Smooth muscle cell (in vitro differentiated cells): ENCODE data around the gene C1orf174. TPM values are rescaled to one million over a fixed set of nuclear protein-coding genes. Genes with fewer than 3 reads are reported as not detected.

Experiments used
- DNase-seq: peaks from one replicate; lab custom pipeline; 2025; ENCODE audit not compliant: unreplicated experiment; lab: John Stamatoyannopoulos, UW
- H2AFZ ChIP-seq: fragments of 200-600 bp; sonication (generic); 2 replicates; pipeline ENCODE4 v1.6.0; 2016; ENCODE audit warnings: antibody characterized with exemption, low read depth, mild to moderate bottlenecking
- H3F3A ChIP-seq: fragments of 200-600 bp; sonication (generic); 2 replicates; pipeline ENCODE4 v1.6.0; 2017; ENCODE audit warnings: antibody characterized with exemption, low read depth
- H3K27ac ChIP-seq: fragments of 200-600 bp; sonication (generic); 2 replicates; pipeline ENCODE4 v1.5.1; 2016; ENCODE audit warnings: low read depth, mild to moderate bottlenecking
- H3K27me3 ChIP-seq: fragments of 200-600 bp; sonication (generic); 2 replicates; pipeline ENCODE4 v1.6.1; 2016; ENCODE audit warnings: low read depth, mild to moderate bottlenecking
- H3K36me3 ChIP-seq: fragments of 200-600 bp; sonication (generic); 2 replicates; pipeline ENCODE4 v1.5.1; 2016; ENCODE audit warnings: low read depth
- H3K4me1 ChIP-seq: fragments of 200-600 bp; sonication (generic); 2 replicates; pipeline ENCODE4 v1.5.1; 2016; ENCODE audit warnings: low read depth
- H3K4me2 ChIP-seq: fragments of 200-600 bp; sonication (generic); 2 replicates; pipeline ENCODE4 v1.6.0; 2016; ENCODE audit warnings: mild to moderate bottlenecking
- H3K4me3 ChIP-seq: fragments of 200-600 bp; sonication (generic); 2 replicates; pipeline ENCODE4 v1.5.1; 2016; ENCODE audit warnings: mild to moderate bottlenecking
- H3K79me2 ChIP-seq: fragments of 200-600 bp; sonication (generic); 2 replicates; pipeline ENCODE4 v1.6.0; 2016; ENCODE audit warnings: low read depth, mild to moderate bottlenecking
- H3K9ac ChIP-seq: fragments of 200-600 bp; sonication (generic); 2 replicates; pipeline ENCODE4 v1.6.0; 2016; ENCODE audit warnings: low read depth
- H3K9me3 ChIP-seq: fragments of 200-600 bp; sonication (generic); replicated peaks from 2 replicates; pipeline ENCODE4 v1.5.1; 2016; ENCODE audit warnings: low read depth
- H4K20me1 ChIP-seq: fragments of 200-600 bp; sonication (generic); 2 replicates; pipeline ENCODE4 v1.6.0; 2016; ENCODE audit warnings: low read depth
- WGBS: methylation state at CpG from one replicate; pipeline ENCODE4 v1.1.7; 2016; ENCODE audit warnings: low lambda C conversion rate; 5-methylcytosine and 5-hydroxymethylcytosine counted together
- polyA plus RNA-seq: library from polyadenylated mRNA; unstranded; fragments of >200 nt; fragmentation: Nextera tagmentation; extraction: Ambion mirVana; gene quantifications from 2 replicates; pipeline ENCODE4 v1.2.1, GENCODE V29; 2016
- total RNA-seq: library from RNA; depleted of rRNA; stranded (reverse); fragments of >200 nt; gene quantifications from 2 replicates; pipeline ENCODE4 v1.2.3, GENCODE V29; 2014
- TF ChIP-seq, protein P1 (sequence below): fragments of 200-600 bp; sonication (generic); IDR thresholded peaks from 2 replicates; pipeline ENCODE4 v1.5.1; 2017; ENCODE audit warnings: borderline replicate concordance, mild to moderate bottlenecking, antibody characterized with exemption; ENCODE audit not compliant: insufficient read depth, poor library complexity, severe bottlenecking

Gene C1orf174
- total and polyA plus RNA-seq, 2 experiments from 2014 or later: 26.0 to 32.5 TPM

DNA sequence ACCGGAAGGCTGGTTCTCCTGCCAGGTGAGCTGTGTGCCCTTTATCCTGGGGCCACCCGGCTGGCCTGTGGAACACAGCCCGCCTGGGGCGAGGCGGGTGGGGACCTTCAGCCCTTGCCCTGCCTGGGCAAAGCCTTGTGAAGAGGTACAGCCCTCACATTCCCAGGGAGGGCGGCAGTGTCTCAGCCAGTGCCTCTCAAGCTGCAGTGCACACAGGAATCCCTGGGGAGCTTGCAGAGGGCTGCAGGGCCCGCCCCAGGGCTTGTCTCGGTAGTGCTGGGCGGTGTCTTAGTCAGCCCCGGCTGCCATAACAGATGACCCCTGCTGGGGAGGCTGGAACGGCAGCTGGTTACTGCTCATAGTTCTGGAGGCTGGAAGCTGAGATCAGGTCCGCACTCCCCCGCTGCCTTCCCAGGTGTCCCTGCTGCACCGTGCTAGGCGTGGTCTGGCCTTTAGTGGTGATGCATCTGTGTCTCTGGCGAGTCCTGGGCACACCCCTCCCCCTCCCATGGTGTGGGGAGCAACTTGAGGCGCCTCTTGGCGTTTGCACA lies 30.2 kb downstream of the C1orf174 start:
- 86% methylated on average over 18 of the region's 18 CpGs for WGBS
- Histone ChIP-seq H3K27me3 (no peaks in the 10 kb centered on the region), H2AFZ (no peak overlapping the region), H3K9ac (no peak overlapping the region), H4K20me1 (peaks cover 5% of the 10 kb centered on the region), H3K4me1 (no peaks in the 10 kb centered on the region), H3K9me3 (no peaks in the 10 kb centered on the region), H3K4me3 (no peak overlapping the region), H3K79me2 (no peaks in the 10 kb centered on the region), H3K27ac (no peak overlapping the region), H3K36me3 (no peaks in the 10 kb centered on the region), H3F3A (no peaks in the 10 kb centered on the region), H3K4me2 (no peak overlapping the region)
- TF ChIP-seq, protein P1, sequence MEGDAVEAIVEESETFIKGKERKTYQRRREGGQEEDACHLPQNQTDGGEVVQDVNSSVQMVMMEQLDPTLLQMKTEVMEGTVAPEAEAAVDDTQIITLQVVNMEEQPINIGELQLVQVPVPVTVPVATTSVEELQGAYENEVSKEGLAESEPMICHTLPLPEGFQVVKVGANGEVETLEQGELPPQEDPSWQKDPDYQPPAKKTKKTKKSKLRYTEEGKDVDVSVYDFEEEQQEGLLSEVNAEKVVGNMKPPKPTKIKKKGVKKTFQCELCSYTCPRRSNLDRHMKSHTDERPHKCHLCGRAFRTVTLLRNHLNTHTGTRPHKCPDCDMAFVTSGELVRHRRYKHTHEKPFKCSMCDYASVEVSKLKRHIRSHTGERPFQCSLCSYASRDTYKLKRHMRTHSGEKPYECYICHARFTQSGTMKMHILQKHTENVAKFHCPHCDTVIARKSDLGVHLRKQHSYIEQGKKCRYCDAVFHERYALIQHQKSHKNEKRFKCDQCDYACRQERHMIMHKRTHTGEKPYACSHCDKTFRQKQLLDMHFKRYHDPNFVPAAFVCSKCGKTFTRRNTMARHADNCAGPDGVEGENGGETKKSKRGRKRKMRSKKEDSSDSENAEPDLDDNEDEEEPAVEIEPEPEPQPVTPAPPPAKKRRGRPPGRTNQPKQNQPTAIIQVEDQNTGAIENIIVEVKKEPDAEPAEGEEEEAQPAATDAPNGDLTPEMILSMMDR: no peak
- DNase-seq: no peak

DNA sequence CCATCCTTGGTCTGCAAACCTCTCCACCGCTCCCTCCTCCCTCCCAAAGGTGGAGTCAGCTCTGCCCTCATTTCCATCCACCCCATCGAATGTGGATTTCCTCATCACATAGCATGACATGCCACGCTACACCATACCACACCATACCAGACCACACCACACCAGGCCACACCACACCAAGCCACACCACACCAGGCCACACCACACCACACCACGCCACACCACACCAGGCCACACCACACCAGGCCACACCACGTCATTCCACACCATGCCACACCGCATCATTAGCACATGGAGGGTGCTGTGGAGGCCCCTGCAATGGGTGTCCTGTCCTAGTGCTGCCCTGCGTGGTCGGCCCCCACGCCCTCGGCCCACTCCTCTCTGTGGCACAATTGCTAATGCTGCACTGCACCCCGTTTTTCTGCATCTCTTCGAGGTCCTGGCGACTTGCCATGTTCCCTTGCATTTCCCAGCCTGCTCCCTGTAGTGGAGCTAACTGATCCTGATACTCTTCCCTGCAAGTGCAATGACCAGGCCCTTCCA lies 31.5 kb downstream of the C1orf174 start:
- Histone ChIP-seq H3K36me3 (no peaks in the 10 kb centered on the region), H3K9me3 (no peaks in the 10 kb centered on the region), H3K4me1 (no peaks in the 10 kb centered on the region), H3K79me2 (no peaks in the 10 kb centered on the region), H3K27me3 (no peaks in the 10 kb centered on the region), H4K20me1 (peaks cover 6% of the 10 kb centered on the region), H3K4me2 (no peak overlapping the region), H3K27ac (no peak overlapping the region), H3K4me3 (no peak overlapping the region), H2AFZ (no peak overlapping the region), H3F3A (no peaks in the 10 kb centered on the region), H3K9ac (no peak overlapping the region)
- DNase-seq: no peak
- TF ChIP-seq, protein P1: no peak
- 84% methylated on average over 12 of the region's 13 CpGs for WGBS

DNA sequence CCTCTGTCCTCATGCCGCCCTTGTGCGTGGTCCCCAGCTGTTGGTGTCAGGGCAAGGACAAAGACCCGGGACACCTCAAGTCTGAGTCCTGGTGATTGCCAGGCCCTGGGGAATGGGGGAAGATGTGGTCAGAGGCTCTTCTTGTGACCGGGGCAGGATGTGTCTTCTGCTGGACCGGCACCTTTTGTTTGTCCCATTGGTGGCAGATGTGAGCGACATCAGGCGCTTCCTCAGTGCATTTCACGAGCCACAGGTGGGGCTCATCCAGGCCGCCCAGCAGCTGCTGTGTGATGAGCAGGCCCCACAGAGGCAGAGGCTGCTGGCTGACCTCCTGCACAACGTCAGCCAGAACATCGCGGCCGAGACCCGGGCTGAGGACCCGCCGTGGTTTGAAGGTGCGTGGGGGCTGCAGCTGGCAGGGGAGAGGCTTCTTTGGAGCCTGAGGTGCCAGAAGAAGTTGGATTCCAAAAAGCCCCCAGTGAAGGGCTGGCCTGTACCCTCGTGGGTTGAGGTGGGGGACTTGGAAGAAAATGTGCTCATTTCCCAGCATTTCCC lies 34.4 kb downstream of the C1orf174 start:
- Histone ChIP-seq H3K36me3 (no peaks in the 10 kb centered on the region), H2AFZ (no peak overlapping the region), H3K79me2 (no peaks in the 10 kb centered on the region), H3K9me3 (no peaks in the 10 kb centered on the region), H3K27me3 (no peaks in the 10 kb centered on the region), H3K4me3 (no peak overlapping the region), H3K4me2 (no peak overlapping the region), H3K4me1 (no peaks in the 10 kb centered on the region), H3F3A (no peaks in the 10 kb centered on the region), H3K9ac (no peak overlapping the region), H4K20me1 (peaks cover 6% of the 10 kb centered on the region), H3K27ac (no peak overlapping the region)
- TF ChIP-seq, protein P1: no peak
- DNase-seq: no peak
- 90% methylated on average over 18 of the region's 18 CpGs for WGBS

DNA sequence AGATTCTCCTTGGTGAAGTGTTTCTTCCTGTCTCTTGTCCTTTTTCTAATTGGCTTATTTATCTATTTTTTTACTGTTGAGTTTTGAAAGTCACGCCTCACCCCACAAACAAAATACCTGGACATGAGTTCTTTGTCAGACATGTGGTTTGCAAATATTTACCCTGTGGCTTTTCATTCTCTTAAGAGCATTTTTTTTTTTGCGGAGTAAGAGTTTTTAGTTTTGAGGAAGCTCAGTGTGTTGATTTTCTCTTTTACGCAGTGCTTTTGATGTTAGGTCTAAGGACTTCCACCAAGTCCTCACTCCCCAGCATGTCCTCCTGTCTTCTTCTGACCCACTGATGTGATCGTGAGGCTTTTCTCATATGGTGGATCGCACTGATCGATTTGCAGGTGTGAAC lies 35.2 kb downstream of the C1orf174 start:
- Histone ChIP-seq H3K4me3 (no peak overlapping the region), H3K9me3 (no peaks in the 10 kb centered on the region), H3F3A (no peaks in the 10 kb centered on the region), H3K36me3 (no peaks in the 10 kb centered on the region), H2AFZ (no peak overlapping the region), H3K4me2 (no peak overlapping the region), H4K20me1 (peaks cover 6% of the 10 kb centered on the region), H3K9ac (no peak overlapping the region), H3K27ac (no peak overlapping the region), H3K4me1 (no peaks in the 10 kb centered on the region), H3K79me2 (no peaks in the 10 kb centered on the region), H3K27me3 (no peaks in the 10 kb centered on the region)
- TF ChIP-seq, protein P1: no peak
- no peak for DNase-seq
- 86% methylated on average over 6 of the region's 6 CpGs for WGBS
